GM13977 (cell line): ENCODE results near the gene ZWILCH.

ENCODE experiments used
- DNase-seq: peaks from one replicate; pipeline ENCODE4 v3.0.0; 2012; ENCODE audit warnings: low spot score
- CTCF ChIP-seq: IDR thresholded peaks from 2 replicates; pipeline ENCODE4 v1.5.1; 2012; ENCODE audit warnings: mild to moderate bottlenecking, control low read depth; ENCODE audit not compliant: insufficient read depth; ENCODE audit errors: extremely low read depth, missing control alignments
- in situ Hi-C: fragments of 300-500 bp; cut with MboI; formaldehyde crosslinking; loops from one replicate; pipeline ENCODE4 v1.12.0; 2022; ENCODE audit warnings: low sequenced_read_pairs, low pct_unique_long_range_greater_than_20kb, mixed read lengths, inconsistent platforms; ENCODE audit not compliant: unreplicated experiment

Gene ZWILCH

GRCh38 chr15:66472176-66472999, 32.7 kb upstream of the ZWILCH start:
- DNase-seq: peak; percentile 78
- in situ Hi-C loops: no loop called here
- TF ChIP-seq CTCF: no peak

- DNase-seq: no peak
- in situ Hi-C loops: no loop called here
- no peak for TF ChIP-seq CTCF
Observed at GRCh38 chr15:66474135-66474534, 31.0 kb upstream of the ZWILCH start.

- in situ Hi-C loops: no loop called here
- no peak for TF ChIP-seq CTCF
- no peak for DNase-seq
Observed at GRCh38 chr15:66474963-66475362, 30.2 kb upstream of the ZWILCH start.

- in situ Hi-C loops: no loop called here
- no peak for TF ChIP-seq CTCF
- DNase-seq: no peak
Observed at GRCh38 chr15:66476535-66476934, 28.6 kb upstream of the ZWILCH start.

- no peak for DNase-seq
- TF ChIP-seq CTCF: no peak
- in situ Hi-C loops: no loop called here
Observed at GRCh38 chr15:66477011-66477410, 28.1 kb upstream of the ZWILCH start.

- no peak for TF ChIP-seq CTCF
- DNase-seq: no peak
- in situ Hi-C loops: no loop called here
Observed at GRCh38 chr15:66480267-66480666, 24.9 kb upstream of the ZWILCH start.
